KMS-11 (cell line): ENCODE measurements around the gene HOMEZ.
A peak's percentile ranks its signal among the peaks of the same experiment; 100 is the strongest.

Experiments
- H2AFZ ChIP-seq: fragments of 200-600 bp; sonication (generic); 2 replicates; pipeline ENCODE4 v1.6.1; 2016; ENCODE audit warnings: antibody characterized with exemption, mixed run types, low read depth
- H3K27ac ChIP-seq: fragments of 200-600 bp; sonication (generic); 2 replicates; pipeline ENCODE4 v1.6.1; 2016; ENCODE audit warnings: mild to moderate bottlenecking, mixed run types
- H3K27me3 ChIP-seq: fragments of 200-600 bp; sonication (generic); 2 replicates; pipeline ENCODE4 v1.6.1; 2017; ENCODE audit warnings: mild to moderate bottlenecking, low read depth, mixed run types, moderate library complexity; ENCODE audit not compliant: insufficient read depth
- H3K36me3 ChIP-seq: fragments of 200-600 bp; sonication (generic); 2 replicates; pipeline ENCODE4 v1.6.1; 2017; ENCODE audit warnings: mild to moderate bottlenecking, mixed run types; ENCODE audit not compliant: insufficient read depth
- H3K4me1 ChIP-seq: fragments of 200-600 bp; sonication (generic); 2 replicates; pipeline ENCODE4 v1.6.1; 2016; ENCODE audit warnings: mild to moderate bottlenecking, low read depth, mixed run types; ENCODE audit not compliant: poor library complexity, severe bottlenecking
- H3K4me2 ChIP-seq: fragments of 200-600 bp; sonication (generic); 2 replicates; pipeline ENCODE4 v1.7.0; 2016; ENCODE audit warnings: mild to moderate bottlenecking, mixed run types
- H3K4me3 ChIP-seq: fragments of 200-600 bp; sonication (generic); IDR thresholded peaks from 2 replicates; pipeline ENCODE4 v1.6.1; 2017; ENCODE audit warnings: low read depth, low read length, mixed read lengths; ENCODE audit not compliant: insufficient read depth
- H3K79me2 ChIP-seq: fragments of 200-600 bp; sonication (generic); 2 replicates; pipeline ENCODE4 v1.6.1; 2016; ENCODE audit warnings: low read depth, mixed run types; ENCODE audit not compliant: insufficient read depth
- H3K9ac ChIP-seq: fragments of 200-600 bp; sonication (generic); 2 replicates; pipeline ENCODE4 v1.6.1; 2016; ENCODE audit warnings: mild to moderate bottlenecking, mixed run types
- H4K20me1 ChIP-seq: fragments of 200-600 bp; sonication (generic); 2 replicates; pipeline ENCODE4 v1.6.1; 2016; ENCODE audit warnings: mild to moderate bottlenecking, mixed run types; ENCODE audit not compliant: insufficient read depth
- CTCF ChIP-seq: fragments of 200-600 bp; sonication (generic); conservative IDR thresholded peaks from 2 replicates; pipeline ENCODE4 v1.6.1; 2017; ENCODE audit warnings: low read depth, mild to moderate bottlenecking, antibody characterized with exemption, low read length, moderate library complexity, mixed read lengths

The HOMEZ gene

GRCh38 chr14:23300687-23301223 lies 14.8 kb upstream of the HOMEZ start:
- TF ChIP-seq CTCF = no peak
- Histone ChIP-seq H3K27ac (peak overlapping the region; percentile 26; the same call in 1 of the 2 replicates), H2AFZ (no peak overlapping the region; the same call in 1 of the 2 replicates), H3K4me2 (peak overlapping the region; percentile 76), H3K4me3 (no peak overlapping the region), H3K4me1 (peaks cover 15% of the 10 kb centered on the region), H4K20me1 (no peaks in the 10 kb centered on the region), H3K27me3 (no peaks in the 10 kb centered on the region), H3K36me3 (no peaks in the 10 kb centered on the region), H3K9ac (peak overlapping the region; percentile 68; the same call in 1 of the 2 replicates), H3K79me2 (0 out of 2 replicates have a peak, but pooled peaks cover 5% of the 10 kb centered on the region)

GRCh38 chr14:23299986-23300686 lies 14.2 kb upstream of the HOMEZ start:
- Histone ChIP-seq H4K20me1 (no peaks in the 10 kb centered on the region), H2AFZ (no peak overlapping the region; the same call in 1 of the 2 replicates), H3K4me1 (peaks cover 18% of the 10 kb centered on the region), H3K9ac (peak overlapping the region; percentile 68; the same call in 1 of the 2 replicates), H3K79me2 (0 out of 2 replicates have a peak, but pooled peaks cover 5% of the 10 kb centered on the region), H3K27me3 (no peaks in the 10 kb centered on the region), H3K36me3 (no peaks in the 10 kb centered on the region), H3K4me2 (peak overlapping the region; percentile 76), H3K27ac (peak overlapping the region; percentile 26; the same call in 1 of the 2 replicates), H3K4me3 (no peak overlapping the region)
- TF ChIP-seq CTCF = 0 out of 2 replicates have a peak, but pooled peaks have one; percentile 6

GRCh38 chr14:23299211-23299957 lies 13.5 kb upstream of the HOMEZ start:
- no peak overlapping the region for H3K9ac ChIP-seq
- no peak overlapping the region for H3K4me2 ChIP-seq
- H3K79me2 ChIP-seq = 0 out of 2 replicates have a peak, but pooled peaks cover 5% of the 10 kb centered on the region
- H3K36me3 ChIP-seq = no peaks in the 10 kb centered on the region
- no peaks in the 10 kb centered on the region for H3K27me3 ChIP-seq
- no peak overlapping the region for H3K27ac ChIP-seq
- no peaks in the 10 kb centered on the region for H4K20me1 ChIP-seq
- H3K4me3 ChIP-seq = no peak overlapping the region
- H2AFZ ChIP-seq = no peak overlapping the region
- H3K4me1 ChIP-seq = peaks cover 19% of the 10 kb centered on the region
- no peak for TF ChIP-seq CTCF

GRCh38 chr14:23297611-23298277 lies 11.8 kb upstream of the HOMEZ start:
- no peak for TF ChIP-seq CTCF
- H3K27ac ChIP-seq = no peak overlapping the region
- no peak overlapping the region for H2AFZ ChIP-seq
- no peak overlapping the region for H3K4me3 ChIP-seq
- no peaks in the 10 kb centered on the region for H3K27me3 ChIP-seq
- no peaks in the 10 kb centered on the region for H4K20me1 ChIP-seq
- 0 out of 2 replicates have a peak, but pooled peaks cover 5% of the 10 kb centered on the region for H3K79me2 ChIP-seq
- no peak overlapping the region for H3K4me2 ChIP-seq
- no peak overlapping the region for H3K9ac ChIP-seq
- peaks cover 19% of the 10 kb centered on the region for H3K4me1 ChIP-seq
- no peaks in the 10 kb centered on the region for H3K36me3 ChIP-seq
